Central memory CD4-positive, alpha-beta T cell (primary cell): ENCODE data around the gene SULT1A2.
A peak's percentile ranks its signal among the peaks of the same experiment; 100 is the strongest.
"Not testable (repeated sequence)": the region's sequence is repeated elsewhere in the genome, so short reads cannot be mapped to it uniquely, and the experiment has no call there.

Experiments
- DNase-seq: peaks from one replicate; pipeline ENCODE4 v3.0.0; 2022

The SULT1A2 gene

DNA sequence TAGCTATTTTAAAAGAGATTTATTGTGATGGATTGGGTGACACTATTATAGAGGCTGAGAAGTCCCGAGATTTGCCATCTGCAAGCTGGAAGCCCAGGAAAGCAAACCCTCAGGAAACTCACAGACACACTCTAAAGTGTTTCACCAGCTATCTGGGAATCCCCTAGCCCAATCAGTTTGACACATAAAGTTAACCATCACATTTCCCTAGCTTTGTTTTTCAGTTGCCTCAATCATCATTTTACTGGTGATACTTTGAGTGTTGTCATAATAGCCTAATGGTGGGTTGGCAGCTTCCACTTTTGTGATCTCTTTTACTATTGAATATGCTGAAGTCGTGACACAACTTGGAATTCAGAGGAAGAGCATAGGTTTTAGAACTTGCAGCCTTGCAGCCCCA lies 41.3 kb downstream of the SULT1A2 start:
- DNase-seq = no peak

DNA sequence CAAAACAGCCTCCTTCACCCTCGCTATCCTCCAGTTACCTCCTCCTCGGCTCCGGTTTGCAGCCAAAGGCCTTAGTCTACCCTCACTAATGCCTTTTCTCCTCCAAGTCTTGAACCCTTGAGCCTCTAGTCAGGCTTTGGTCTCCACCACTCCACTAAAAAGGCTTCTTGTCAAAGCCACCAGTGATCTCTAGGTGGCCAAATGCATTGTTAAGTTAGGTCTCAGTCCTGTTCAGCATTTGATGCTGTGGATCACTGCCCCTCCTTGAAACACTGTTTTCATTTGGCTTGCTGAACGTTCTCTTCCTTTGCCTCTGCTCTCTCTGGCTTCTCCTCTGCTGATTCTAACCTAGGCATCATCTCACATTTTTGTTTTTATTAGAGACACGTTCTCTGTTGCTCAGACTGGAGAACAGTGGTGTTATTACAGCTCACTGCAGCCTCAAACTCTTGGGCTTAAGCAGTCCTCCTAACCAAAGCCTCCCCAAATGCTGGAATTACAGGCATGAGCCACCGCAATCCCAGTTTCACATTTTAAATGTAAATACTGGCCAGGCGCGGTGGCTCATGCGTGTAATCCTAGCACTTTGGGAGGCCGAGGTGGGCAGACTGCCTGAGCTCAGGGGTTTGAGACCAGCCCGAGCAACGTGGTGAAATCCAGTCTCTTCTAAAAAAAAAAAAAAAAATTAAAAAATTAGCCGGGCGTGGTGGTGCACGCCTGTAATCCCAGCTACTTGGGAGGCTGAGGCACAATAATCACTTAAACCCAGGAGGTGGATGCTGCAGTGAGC lies 42.0 kb downstream of the SULT1A2 start:
- no peak for DNase-seq

DNA sequence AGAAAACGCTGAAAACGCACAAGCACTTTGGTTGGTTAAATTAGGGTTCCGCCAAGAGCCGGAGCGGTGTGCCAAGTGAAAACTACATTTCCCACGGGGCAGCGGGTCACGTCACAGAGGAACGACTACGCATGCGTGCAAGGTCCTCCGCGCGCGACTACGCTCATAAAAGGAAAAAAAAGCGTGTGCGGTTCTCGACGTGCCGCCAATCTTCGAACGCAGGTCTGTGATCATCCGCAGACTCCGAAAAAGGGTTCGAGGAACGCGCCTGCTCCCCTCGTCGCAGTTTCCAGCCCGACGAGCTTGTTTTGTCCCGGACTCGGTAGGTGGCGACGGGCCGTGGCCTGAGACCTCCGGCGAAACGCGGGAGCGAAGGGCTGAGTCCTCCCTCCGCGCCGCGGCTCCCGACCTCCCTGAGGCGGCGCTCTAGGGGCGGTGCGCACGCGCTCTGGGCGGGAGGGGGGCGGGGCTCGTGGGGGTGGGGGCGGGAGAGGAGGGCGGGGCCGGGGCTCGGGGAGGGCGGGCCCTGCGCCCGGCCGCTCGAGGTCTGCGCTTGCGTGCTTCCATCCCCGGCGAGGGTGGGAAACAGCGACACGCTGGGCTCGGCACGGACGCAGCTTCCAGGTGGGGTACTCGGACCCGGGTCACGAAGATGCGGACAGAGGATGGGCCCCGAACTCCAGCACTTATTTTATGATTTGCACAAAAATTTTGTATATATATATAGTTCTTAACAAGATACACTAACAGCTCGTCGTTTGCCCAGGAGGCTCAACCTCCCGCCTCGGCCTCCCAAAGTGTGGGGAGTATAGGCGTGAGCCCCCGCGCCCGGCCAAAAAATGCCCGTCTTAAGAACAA lies 42.8 kb downstream of the SULT1A2 start, which contains the start of gene SGF29:
Gene SGF29 (plus strand): TSS at position 145 of the 858 bp plus-strand sequence. CDS start 27,150 bp downstream, outside the sequence.
- peak; percentile 93 for DNase-seq

DNA sequence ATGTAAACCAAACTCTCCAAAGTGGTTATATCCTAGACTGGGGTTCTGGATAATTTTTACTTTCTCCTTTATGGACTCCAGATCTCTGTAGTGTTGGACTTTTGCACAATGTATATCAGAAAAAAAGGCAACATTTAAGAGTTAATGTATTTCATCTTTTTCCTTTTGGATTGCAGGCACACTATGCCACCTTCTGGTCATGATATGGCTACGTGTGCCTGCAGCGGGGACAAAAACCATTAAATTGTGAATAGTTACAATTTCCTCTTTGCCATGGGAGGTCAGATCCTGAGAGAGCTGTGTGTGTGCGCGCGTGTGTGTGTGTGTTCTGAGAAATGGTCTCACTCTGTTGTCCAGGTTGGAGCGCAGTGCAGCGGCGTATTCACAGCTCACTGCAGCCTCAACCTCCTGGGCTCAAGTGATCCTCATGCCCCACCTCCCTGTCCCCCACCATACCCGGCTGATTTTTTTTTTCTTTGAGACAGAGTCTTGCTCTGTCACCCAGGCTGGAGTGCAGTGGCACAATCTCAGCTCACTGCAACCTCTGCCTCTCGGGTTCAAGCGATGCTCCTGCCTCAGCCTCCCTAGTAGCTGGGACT lies 47.5 kb downstream of the SULT1A2 start:
- peak; percentile 33 for DNase-seq

DNA sequence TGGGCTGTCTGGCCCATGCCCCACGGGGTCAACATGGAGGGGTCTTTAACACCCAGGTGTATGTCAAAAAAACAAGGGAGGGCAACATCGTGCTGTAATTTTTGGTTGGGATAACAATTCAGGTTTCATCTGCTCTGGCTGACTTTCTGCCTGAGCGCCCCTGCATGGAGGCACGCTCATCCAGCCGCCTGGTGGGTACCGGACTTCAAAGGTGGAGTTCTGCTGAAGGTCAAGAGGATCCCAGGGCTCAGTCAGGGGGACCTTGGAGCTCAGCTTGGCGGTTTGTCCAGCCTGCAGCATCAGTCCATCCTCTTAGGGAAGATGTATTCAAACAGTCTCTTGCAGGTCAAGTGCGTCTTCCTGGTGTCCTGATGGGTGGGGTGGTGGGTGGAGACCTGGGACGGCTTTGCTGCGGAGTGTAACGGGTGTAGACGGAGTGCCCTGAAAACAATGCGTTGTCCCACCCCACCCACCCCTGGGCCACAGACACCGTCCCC lies 48.5 kb downstream of the SULT1A2 start:
- no peak for DNase-seq

DNA sequence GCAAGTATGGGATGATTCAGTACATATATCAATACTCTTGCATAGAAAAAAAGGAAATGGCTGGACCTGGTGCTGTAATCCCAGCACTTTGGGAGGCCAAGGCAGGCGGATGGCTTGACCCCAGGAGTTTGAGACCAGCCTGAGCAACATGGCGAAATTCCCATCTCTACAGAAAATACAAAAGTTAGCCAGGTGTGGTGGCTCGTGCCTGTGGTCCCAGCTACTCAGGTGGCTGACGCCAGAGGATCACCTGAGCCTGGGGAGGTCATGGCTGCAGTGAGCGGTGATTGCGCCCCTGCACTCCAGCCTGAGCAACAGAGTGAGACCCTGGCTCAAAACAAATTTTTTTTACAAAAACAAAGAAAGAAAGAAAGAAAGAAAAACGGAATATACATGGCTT lies 50.2 kb downstream of the SULT1A2 start:
- no peak for DNase-seq

DNA sequence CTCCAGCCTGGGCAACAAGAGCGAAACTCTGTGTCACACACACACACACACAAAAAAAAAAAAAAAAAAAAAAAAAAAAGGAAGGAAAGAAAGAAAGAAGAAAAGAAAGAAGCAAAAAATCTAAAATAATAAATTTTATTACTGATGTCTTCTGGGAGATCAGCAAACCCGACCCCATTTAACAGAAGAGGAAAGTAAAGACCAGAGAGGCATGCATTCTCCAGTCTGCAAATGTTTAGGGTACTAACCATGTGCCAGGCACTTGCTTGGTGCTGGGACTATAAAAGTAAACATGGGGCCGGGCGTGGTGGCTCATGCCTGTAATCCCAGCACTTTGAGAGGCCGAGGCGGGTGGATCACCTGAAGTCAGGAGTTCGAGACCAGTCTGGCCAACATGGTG lies 50.9 kb downstream of the SULT1A2 start:
- not testable (repeated sequence) for DNase-seq

DNA sequence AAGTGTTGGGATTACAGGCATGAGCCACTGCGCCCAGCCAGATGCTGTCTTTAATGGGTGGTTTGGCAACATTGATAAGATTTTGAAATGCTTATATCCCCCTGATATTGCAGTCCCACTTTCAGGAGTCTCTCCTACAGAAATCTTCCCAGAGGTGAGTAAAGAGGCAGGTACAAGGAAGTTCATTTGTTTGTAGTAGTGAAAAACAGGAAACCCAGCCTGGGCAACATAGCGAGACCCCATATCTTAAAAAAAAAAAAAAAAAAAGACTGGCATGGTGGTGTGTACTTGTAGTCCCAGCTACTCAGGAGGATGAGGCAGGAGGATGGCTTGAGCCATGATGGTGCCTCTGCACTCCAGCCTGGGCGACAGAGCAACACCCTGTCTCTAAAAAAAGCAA lies 51.9 kb downstream of the SULT1A2 start:
- DNase-seq = no peak

DNA sequence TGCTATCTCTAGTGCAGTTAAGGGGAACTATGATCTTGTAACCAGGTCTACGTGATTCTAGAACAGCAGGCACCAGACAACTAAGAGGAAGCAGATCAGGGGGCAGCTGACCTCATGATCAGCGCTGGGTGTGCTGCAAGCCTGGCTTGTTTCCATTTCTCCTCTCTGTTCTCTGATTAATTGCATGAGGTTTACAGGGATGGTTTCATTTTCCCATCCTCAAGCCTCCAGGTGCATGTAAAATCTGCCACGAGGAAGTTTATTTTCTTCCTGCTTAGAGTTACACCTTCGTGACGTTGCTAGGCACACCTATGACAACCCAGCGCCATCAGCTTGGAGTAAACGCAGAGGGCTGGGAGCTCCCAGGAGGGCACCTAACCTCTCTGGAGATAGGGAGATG lies 53.8 kb downstream of the SULT1A2 start:
- DNase-seq = no peak

DNA sequence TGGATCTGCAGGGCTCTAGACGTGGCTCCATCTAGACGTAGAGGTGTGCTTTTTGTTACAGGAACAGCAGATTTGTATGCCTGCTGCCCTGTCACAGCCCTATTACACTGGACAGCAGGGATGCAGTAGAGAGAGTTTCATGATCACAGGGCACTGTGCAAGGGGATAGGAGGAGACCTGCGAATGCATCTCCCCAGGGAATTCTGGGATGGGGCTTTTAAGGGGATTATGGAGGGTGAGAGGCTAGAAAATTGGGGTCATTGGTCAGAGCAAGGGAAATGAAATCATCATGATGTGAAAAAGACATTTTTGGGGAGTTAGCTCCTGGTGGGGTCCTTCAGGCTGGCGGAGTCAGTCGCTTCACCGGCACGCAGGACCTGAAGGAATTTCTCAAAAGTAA lies 54.2 kb downstream of the SULT1A2 start:
- no peak for DNase-seq
